H1 (cell line): ENCODE measurements around the gene IGFBP6. TPM values are rescaled to one million over a fixed set of nuclear protein-coding genes. Genes with fewer than 3 reads are reported as not detected.

Experiments
- CTCF ChIA-PET: fragments of 300-600 bp; sonication (Branson Sonifier 250); formaldehyde crosslinking; loops from one replicate; lab custom pipeline; 2021; ENCODE audit not compliant: partially characterized antibody; lab: Charles Lee
- POLR2A ChIA-PET: fragments of 300-600 bp; sonication (Branson Sonifier 250); formaldehyde crosslinking; loops from one replicate; lab custom pipeline; 2021; ENCODE audit warnings: inconsistent platforms; ENCODE audit not compliant: partially characterized antibody; lab: Charles Lee
- DNase-seq, 2 experiments: peaks; one replicate each; pipeline versions ENCODE4 v3.0.0 to v3.0.0-alpha.2; 2010 to 2022; ENCODE audit warnings: low spot score in 2 of 2, low read depth in 1 of 2, mixed read lengths in 1 of 2
- FAIRE-seq: peaks from 2 replicates; lab custom pipeline; 2011; peaks lifted over from hg19 to GRCh38; lab: Jason Lieb, UNC
- H2AFZ ChIP-seq: 2 replicates; pipeline ENCODE4 v1.8.1; 2012; ENCODE audit warnings: low read length, inconsistent platforms
- H2AK5ac ChIP-seq: 2 replicates; pipeline ENCODE4 v1.6.1; 2013; ENCODE audit warnings: low read depth, low read length
- H2BK120ac ChIP-seq: replicated peaks from 2 replicates; pipeline ENCODE3; 2013; ENCODE audit warnings: low read depth, low read length, inconsistent platforms
- H2BK12ac ChIP-seq: 2 replicates; pipeline ENCODE4 v1.6.1; 2013; ENCODE audit warnings: low read depth, low read length
- H2BK15ac ChIP-seq: 2 replicates; pipeline ENCODE4 v1.6.1; 2013; ENCODE audit warnings: low read length
- H2BK20ac ChIP-seq: 2 replicates; pipeline ENCODE4 v1.6.1; 2013; ENCODE audit warnings: low read length
- H2BK5ac ChIP-seq: 2 replicates; pipeline ENCODE4 v1.6.1; 2013; ENCODE audit warnings: low read depth, low read length
- H3K14ac ChIP-seq: 2 replicates; pipeline ENCODE4 v1.6.1; 2013; ENCODE audit warnings: inconsistent platforms; ENCODE audit not compliant: insufficient read length
- H3K18ac ChIP-seq: 2 replicates; pipeline ENCODE4 v1.6.1; 2013; ENCODE audit warnings: low read length; ENCODE audit errors: extremely low read depth
- H3K23ac ChIP-seq: 2 replicates; pipeline ENCODE4 v1.6.1; 2013; ENCODE audit warnings: inconsistent platforms; ENCODE audit not compliant: insufficient read length
- H3K23me2 ChIP-seq: 2 replicates; pipeline ENCODE4 v1.6.1; 2013; ENCODE audit warnings: low read depth, low read length
- H3K27ac ChIP-seq: 2 replicates; pipeline ENCODE4 v1.6.1; 2011; ENCODE audit warnings: low read depth, low read length, inconsistent platforms
- H3K27me3 ChIP-seq, 4 experiments: replicated peaks in 1 of 4; 1 replicate in 1 of 4; 2 replicates in 3 of 4; pipeline versions ENCODE4 v1.6.1 to v1.8.1; 2011 to 2013; ENCODE audit warnings: low read length in 3 of 4, mild to moderate bottlenecking in 3 of 4, inconsistent platforms in 2 of 4, mixed read lengths in 2 of 4, moderate library complexity in 1 of 4; ENCODE audit not compliant: control insufficient read depth in 3 of 4, insufficient read depth in 3 of 4; ENCODE audit errors: extremely low read depth in 1 of 4
- H3K36me3 ChIP-seq, 4 experiments: 2 replicates each; pipeline versions ENCODE4 v1.6.1 to v1.8.1; 2011 to 2013; ENCODE audit warnings: mild to moderate bottlenecking in 4 of 4, low read length in 3 of 4, moderate library complexity in 2 of 4, control low read depth in 1 of 4, inconsistent platforms in 1 of 4; ENCODE audit not compliant: insufficient read depth in 4 of 4, control insufficient read depth in 2 of 4
- H3K4ac ChIP-seq: replicated peaks from 2 replicates; pipeline ENCODE3; 2013; ENCODE audit warnings: low read length, low read depth, mixed read lengths, inconsistent platforms; ENCODE audit not compliant: insufficient read length
- H3K4me1 ChIP-seq, 4 experiments: replicated peaks in 1 of 4; 1 replicate in 1 of 4; 2 replicates in 3 of 4; pipeline versions ENCODE4 v1.6.1 to v1.8.1; 2011 to 2013; ENCODE audit warnings: low read length in 3 of 4, inconsistent platforms in 2 of 4, mixed read lengths in 1 of 4; ENCODE audit not compliant: insufficient read depth in 4 of 4, control insufficient read depth in 3 of 4
- H3K4me2 ChIP-seq, 2 experiments: 2 replicates each; pipeline versions ENCODE4 v1.6.1 to v1.8.1; 2011 to 2013; ENCODE audit warnings: low read depth in 2 of 2, low read length in 2 of 2, control low read depth in 1 of 2, inconsistent platforms in 1 of 2, mild to moderate bottlenecking in 1 of 2; ENCODE audit not compliant: insufficient read depth in 1 of 2
- H3K4me3 ChIP-seq, 4 experiments: fragments of 200-600, 300-600 bp in 1 of 4; sonication (generic), shearing (Covaris generic), sonication (Bioruptor Twin) in 1 of 4; 2 replicates each; pipeline versions ENCODE4 v1.5.1 to v1.8.1; 2011 to 2016; ENCODE audit warnings: low read length in 4 of 4, low read depth in 3 of 4, control low read depth in 2 of 4, inconsistent platforms in 2 of 4, mild to moderate bottlenecking in 2 of 4, mixed read lengths in 1 of 4, moderate library complexity in 1 of 4; ENCODE audit not compliant: insufficient read depth in 2 of 4; ENCODE audit errors: extremely low read depth in 1 of 4
- H3K56ac ChIP-seq: replicated peaks from 2 replicates; pipeline ENCODE3; 2013; ENCODE audit warnings: low read depth, mild to moderate bottlenecking, mixed read lengths, low read length, inconsistent platforms; ENCODE audit not compliant: insufficient read length
- H3K79me1 ChIP-seq: 2 replicates; pipeline ENCODE4 v1.6.1; 2013; ENCODE audit warnings: low read depth, low read length, control low read depth
- H3K79me2 ChIP-seq, 2 experiments: 2 replicates each; pipeline versions ENCODE4 v1.6.1 to v1.8.1; 2012 to 2013; ENCODE audit warnings: low read length in 2 of 2, mild to moderate bottlenecking in 2 of 2, inconsistent platforms in 1 of 2; ENCODE audit not compliant: insufficient read depth in 2 of 2, control insufficient read depth in 1 of 2
- H3K9ac ChIP-seq, 4 experiments: replicated peaks in 1 of 4; 1 replicate in 1 of 4; 2 replicates in 3 of 4; pipeline versions ENCODE4 v1.6.1 to v1.8.1; 2011 to 2013; ENCODE audit warnings: low read depth in 3 of 4, low read length in 3 of 4, control low read depth in 2 of 4, mild to moderate bottlenecking in 2 of 4, moderate library complexity in 2 of 4, inconsistent platforms in 1 of 4; ENCODE audit errors: extremely low read depth in 1 of 4
- H3K9me3 ChIP-seq, 2 experiments: 2 replicates each; pipeline versions ENCODE4 v1.6.1 to v1.8.1; 2012 to 2013; ENCODE audit warnings: mild to moderate bottlenecking in 2 of 2, moderate library complexity in 2 of 2, control low read depth in 1 of 2, inconsistent platforms in 1 of 2, low read depth in 1 of 2, low read length in 1 of 2, mixed read lengths in 1 of 2; ENCODE audit not compliant: insufficient read depth in 2 of 2
- H4K20me1 ChIP-seq, 2 experiments: replicated peaks in 1 of 2; 2 replicates each; pipeline versions ENCODE3 to v1.8.1; 2011 to 2013; ENCODE audit warnings: inconsistent platforms in 2 of 2, low read length in 2 of 2, mild to moderate bottlenecking in 1 of 2; ENCODE audit not compliant: insufficient read depth in 2 of 2, control insufficient read depth in 1 of 2
- H4K5ac ChIP-seq: 2 replicates; pipeline ENCODE4 v1.6.1; 2013; ENCODE audit warnings: low read length, low read depth, mixed read lengths, inconsistent platforms; ENCODE audit not compliant: insufficient read length
- H4K8ac ChIP-seq: 2 replicates; pipeline ENCODE4 v1.8.0; 2013; ENCODE audit warnings: mild to moderate bottlenecking, moderate library complexity, low read length, inconsistent platforms; ENCODE audit not compliant: insufficient read depth; ENCODE audit errors: extremely low read depth
- H4K91ac ChIP-seq: replicated peaks from 2 replicates; pipeline ENCODE3; 2013; ENCODE audit warnings: low read length, mixed read lengths, inconsistent platforms; ENCODE audit not compliant: insufficient read length
- CHD2 ChIP-seq: IDR thresholded peaks from 2 replicates; pipeline ENCODE4 v1.6.1; 2012; ENCODE audit warnings: low read length, improper control_type of control experiment
- CTBP2 ChIP-seq: IDR thresholded peaks from 2 replicates; pipeline ENCODE4 v1.7.0; 2011; ENCODE audit warnings: borderline replicate concordance, mild to moderate bottlenecking, moderate library complexity, mixed read lengths, low read length; ENCODE audit not compliant: insufficient read depth, insufficient read length
- EGR1 ChIP-seq: IDR thresholded peaks from 2 replicates; pipeline ENCODE4 v1.6.1; 2011; ENCODE audit warnings: low read depth, low read length, borderline replicate concordance
- HDAC2 ChIP-seq, 2 experiments: fragments of 300-600 bp in 1 of 2; sonication (generic) in 1 of 2; IDR thresholded peaks; 2 replicates each; pipeline ENCODE4 v1.6.1; 2011 to 2012; ENCODE audit warnings: low read depth in 2 of 2, low read length in 2 of 2, mild to moderate bottlenecking in 2 of 2, moderate library complexity in 2 of 2, borderline replicate concordance in 1 of 2, inconsistent platforms in 1 of 2
- RBBP5 ChIP-seq: IDR thresholded peaks from 2 replicates; pipeline ENCODE4 v1.7.1; 2012; ENCODE audit warnings: low read depth, mild to moderate bottlenecking, inconsistent platforms, low read length, moderate library complexity, borderline replicate concordance
- SAP30 ChIP-seq: fragments of 300-600 bp; sonication (generic); IDR thresholded peaks from 2 replicates; pipeline ENCODE4 v1.7.1; 2012; ENCODE audit warnings: low read length, moderate library complexity, mild to moderate bottlenecking, inconsistent platforms; ENCODE audit not compliant: insufficient read depth, insufficient replicate concordance
- SIN3A ChIP-seq, 2 experiments: IDR thresholded peaks in 1 of 2; conservative IDR thresholded peaks in 1 of 2; 2 replicates each; pipeline ENCODE4 v1.6.1; 2011 to 2012; ENCODE audit warnings: low read length in 2 of 2, improper control_type of control experiment in 1 of 2, low read depth in 1 of 2, mild to moderate bottlenecking in 1 of 2
- TEAD4 ChIP-seq: IDR thresholded peaks from 2 replicates; pipeline ENCODE4 v1.6.1; 2012; ENCODE audit warnings: low read depth, low read length, inconsistent platforms, mixed read lengths
- WGBS, 2 experiments: shearing (Covaris generic) in 1 of 2; methylation state at CpG; one replicate each; pipeline versions ENCODE4 v1.1.6 to v1.1.7; 2013 to 2015; ENCODE audit warnings: low lambda C conversion rate in 2 of 2, mixed read lengths in 2 of 2, inconsistent platforms in 1 of 2, low coverage in 1 of 2, missing lambda C conversion rate in 1 of 2; ENCODE audit not compliant: insufficient replicate concordance in 2 of 2, insufficient coverage in 1 of 2, insufficient read length in 1 of 2; ENCODE audit errors: extremely low coverage in 1 of 2, missing lambda C conversion rate in 1 of 2; 5-methylcytosine and 5-hydroxymethylcytosine counted together
- polyA plus RNA-seq, 7 experiments: library from polyadenylated mRNA; depleted of rRNA in 3 of 7; stranded (reverse) in 5 of 7; unstranded in 2 of 7; fragments of >200 nt in 5 of 7; fragments of 200-250 nt in 2 of 7; gene quantifications; 1 replicate in 5 of 7; 2 replicates in 1 of 7; 4 replicates in 1 of 7; pipeline versions ENCODE4 v1.2.1 to v1.2.3, GENCODE V29; 2011 to 2013; ENCODE audit warnings: missing spikeins in 2 of 7, mixed read lengths in 2 of 7
- total RNA-seq: library from RNA; stranded (reverse); fragmentation: NEBNext Ultra II Directional; extraction: Animal tissue kit (Norgen Biotek cat#: 25700); gene quantifications from 2 replicates; pipeline ENCODE4 v1.2.1, GENCODE V29; 2021

Gene IGFBP6
- total and polyA plus RNA-seq, 2 of the 8 experiments (the other 6 are each of a cell fraction or from before 2014, with no cell fraction given) = 13.7 to 14.7 TPM

DNA sequence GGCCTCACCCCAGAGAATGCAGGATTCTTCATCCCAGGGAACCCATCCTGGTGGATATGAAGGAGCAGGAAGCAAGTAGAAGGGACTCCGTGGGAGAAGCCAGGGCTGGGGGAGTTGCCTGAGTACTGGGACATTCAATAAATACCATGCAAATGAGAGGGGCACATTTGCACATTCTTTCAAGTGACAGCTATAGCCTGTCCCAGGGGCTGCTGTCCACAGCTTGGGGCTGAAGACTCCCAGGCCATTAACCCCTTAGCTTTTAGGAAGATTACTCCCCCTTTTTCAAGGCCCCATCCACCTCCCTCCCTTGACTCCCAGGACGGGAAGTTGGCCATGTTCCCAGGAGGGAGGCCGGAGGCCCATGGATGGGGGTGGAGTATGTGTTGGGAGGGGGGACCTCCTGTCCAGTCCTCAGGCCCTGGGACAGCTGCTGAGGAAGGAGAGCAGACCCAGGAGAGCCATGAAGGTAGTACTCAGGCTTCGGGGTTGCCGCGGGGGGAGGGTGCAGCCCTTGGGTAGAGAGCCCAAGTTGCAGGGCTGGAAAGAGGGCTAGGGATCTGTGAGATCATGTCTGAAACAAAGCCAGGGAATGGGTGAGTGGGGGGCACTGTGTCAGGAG is 48.6 kb upstream of the IGFBP6 start:
- FAIRE-seq = no peak
- POLR2A ChIA-PET = interaction anchor here (0.8 to 35.6 kb wide), 9 partner anchors 10 to 164 kb away, joined by 3 to 711 read pairs (median 4); partner anchors contain the start of gene EIF4B
- peak overlapping the region; percentile 78 to 98 for H3K4me2 ChIP-seq

More for the DNA sequence above, 48.6 kb upstream of the IGFBP6 start:
- Histone ChIP-seq H2BK120ac (no peak overlapping the region), H2AFZ (no peak overlapping the region), H4K5ac (no peak overlapping the region), H2BK20ac (no peak overlapping the region), H3K36me3 (peaks cover 0 to 5% (median 0%) of the 10 kb centered on the region in 4 experiments; a peak in 1 of 8 replicates), H3K27me3 (peaks cover 0 to 20% (median 16%) of the 10 kb centered on the region in 4 experiments; a peak in 6 of 7 replicates), H3K4me1 (peaks cover 29 to 74% (median 55%) of the 10 kb centered on the region in 4 experiments), H3K18ac (no peak overlapping the region; the same call in 1 of the 2 replicates), H3K23ac (no peak overlapping the region), H3K27ac (no peak overlapping the region), H3K79me2 (no peaks in the 10 kb centered on the region), H3K9ac (no peak overlapping the region), H3K56ac (no peak overlapping the region), H3K79me1 (peaks cover 10% of the 10 kb centered on the region; the same call in 1 of the 2 replicates), H2BK5ac (peak overlapping the region; percentile 87; the same call in 1 of the 2 replicates), H3K9me3 (no peaks in the 10 kb centered on the region), H2AK5ac (no peak overlapping the region), H3K23me2 (peaks cover 28% of the 10 kb centered on the region), H2BK12ac (peak overlapping the region; percentile 99; the same call in 1 of the 2 replicates), H3K4ac (no peak overlapping the region), H2BK15ac (no peak overlapping the region; the same call in 1 of the 2 replicates), H4K91ac (peak overlapping the region; percentile 19), H4K20me1 (peaks cover 12 to 24% of the 10 kb centered on the region in 2 experiments), H3K4me3 (peak overlapping the region in 3 of 4 experiments; percentile 2 to 58 (median 19); a peak in 4 of 8 replicates), H3K14ac (no peak overlapping the region), H4K8ac (no peak overlapping the region)
- no peak for DNase-seq
- CTCF ChIA-PET = interaction anchor here (0.5 to 15.7 kb wide), 18 partner anchors 11 to 903 kb away, joined by 3 to 258 read pairs (median 4); partner anchors contain the start of gene SOAT2
- peak; percentile 86 for TF ChIP-seq TEAD4
- peak; percentile 98 for TF ChIP-seq SAP30
- peak; percentile 99 for TF ChIP-seq SIN3A (conservative IDR thresholded peaks at IDR 0.05 in 1 of 2, IDR thresholded peaks at IDR 0.05 in 1 of 2; ENCODE audit: low read depth in 1 of 2, low read length in 2 of 2)
- TF ChIP-seq EGR1 = no peak
- 0 out of 2 replicates have a peak, but pooled peaks have one; percentile 10 for TF ChIP-seq RBBP5
- TF ChIP-seq CTBP2 = peak; percentile 64
- peak in 1 of 2 experiments; percentile 31; a peak in 2 of 4 replicates for TF ChIP-seq HDAC2 (IDR thresholded peaks at IDR 0.05; ENCODE audit: borderline replicate concordance in 1 of 2, low read depth in 2 of 2, low read length in 2 of 2)
- no peak for TF ChIP-seq CHD2
- WGBS, 2 experiments = 18% methylated on average over 6 of the region's 6 CpGs; no CpG with 5 or more reads in 1 of the 2 experiments
